Measurements from ENCODE around the gene CYFIP2.

DNA sequence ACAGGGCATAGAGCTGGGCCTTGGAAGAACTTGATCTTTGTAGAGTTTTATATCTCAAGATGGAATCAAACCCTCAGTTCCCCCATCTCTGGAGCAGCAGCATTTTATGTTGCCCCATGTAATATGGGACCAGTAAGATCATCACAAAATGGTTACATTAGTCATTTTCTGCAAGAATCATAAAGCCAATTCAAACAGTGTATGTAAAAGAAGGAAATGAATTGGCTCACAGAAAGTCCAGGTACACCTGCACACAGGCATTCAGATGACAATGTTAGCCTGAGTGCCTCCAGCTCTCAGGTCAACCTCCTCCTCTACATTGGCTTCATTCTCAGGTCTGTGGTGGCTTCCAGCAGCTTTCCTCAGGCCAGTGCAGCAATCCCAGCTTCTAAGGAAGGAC is 35.1 kb downstream of the CYFIP2 start:
- TF ChIP-seq, protein P1, sequence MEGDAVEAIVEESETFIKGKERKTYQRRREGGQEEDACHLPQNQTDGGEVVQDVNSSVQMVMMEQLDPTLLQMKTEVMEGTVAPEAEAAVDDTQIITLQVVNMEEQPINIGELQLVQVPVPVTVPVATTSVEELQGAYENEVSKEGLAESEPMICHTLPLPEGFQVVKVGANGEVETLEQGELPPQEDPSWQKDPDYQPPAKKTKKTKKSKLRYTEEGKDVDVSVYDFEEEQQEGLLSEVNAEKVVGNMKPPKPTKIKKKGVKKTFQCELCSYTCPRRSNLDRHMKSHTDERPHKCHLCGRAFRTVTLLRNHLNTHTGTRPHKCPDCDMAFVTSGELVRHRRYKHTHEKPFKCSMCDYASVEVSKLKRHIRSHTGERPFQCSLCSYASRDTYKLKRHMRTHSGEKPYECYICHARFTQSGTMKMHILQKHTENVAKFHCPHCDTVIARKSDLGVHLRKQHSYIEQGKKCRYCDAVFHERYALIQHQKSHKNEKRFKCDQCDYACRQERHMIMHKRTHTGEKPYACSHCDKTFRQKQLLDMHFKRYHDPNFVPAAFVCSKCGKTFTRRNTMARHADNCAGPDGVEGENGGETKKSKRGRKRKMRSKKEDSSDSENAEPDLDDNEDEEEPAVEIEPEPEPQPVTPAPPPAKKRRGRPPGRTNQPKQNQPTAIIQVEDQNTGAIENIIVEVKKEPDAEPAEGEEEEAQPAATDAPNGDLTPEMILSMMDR (IDR thresholded peaks at IDR 0.05): no peak
- no peak for TF ChIP-seq POLR2A (IDR thresholded peaks at IDR 0.05)
- TF ChIP-seq POLR2AphosphoS5 (IDR thresholded peaks at IDR 0.05): no peak

All from prostate gland (tissue), 2 donors.